GM12872 (cell line): ENCODE results near the gene RETSAT.

Experiments
- TF ChIP-seq, protein P1 (sequence below): IDR thresholded peaks from 3 replicates; pipeline ENCODE4 v1.5.1; 2011; ENCODE audit warnings: low read depth, mild to moderate bottlenecking, low read length, moderate library complexity; ENCODE audit not compliant: insufficient read depth

RETSAT gene

DNA sequence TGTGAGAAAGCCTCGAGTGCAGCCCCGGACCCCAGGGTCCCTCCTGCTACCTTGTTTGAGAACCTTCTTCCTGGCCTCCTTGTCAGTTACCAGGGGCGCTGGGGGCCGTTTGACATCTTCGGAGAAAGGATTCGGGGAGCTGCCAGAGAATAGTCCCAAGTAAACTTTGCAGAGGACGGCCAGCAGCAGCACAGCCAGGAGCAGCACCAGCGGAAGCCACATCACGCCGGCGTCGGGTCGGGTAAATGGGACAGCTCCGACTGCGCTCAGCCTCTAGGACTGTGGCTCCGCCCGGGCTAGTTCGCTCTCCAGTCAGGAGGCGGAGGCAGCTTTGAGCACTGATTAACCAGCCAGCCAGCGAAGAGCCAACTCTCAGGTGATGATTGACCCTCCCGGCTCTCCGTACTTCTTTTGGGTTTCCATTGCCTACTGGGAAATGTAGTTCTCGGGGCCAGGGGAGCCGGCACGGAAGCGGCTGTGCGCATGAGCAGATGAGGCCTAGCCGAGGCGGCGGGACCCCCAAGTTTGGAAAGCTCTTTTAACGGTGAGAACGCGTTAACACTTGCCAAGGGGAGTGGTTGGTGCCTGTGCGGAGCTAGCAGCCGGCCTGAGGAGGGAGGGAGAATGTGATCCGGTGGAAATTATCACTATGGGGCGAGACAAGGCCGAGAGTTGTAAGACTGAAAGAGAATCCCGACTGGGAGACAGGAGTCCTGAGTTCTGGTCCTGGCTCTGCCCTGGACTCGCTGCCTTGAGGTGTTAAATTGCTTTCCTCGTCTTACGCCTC lies at the start of gene RETSAT, which contains the start of gene ELMOD3:
Gene RETSAT (minus strand): TSS at position 243 of the 787 bp plus-strand sequence. CDS start 21 bp downstream, at position 222.
Gene ELMOD3 (plus strand): TSS at position 484 of the 787 bp plus-strand sequence. CDS start 2,430 bp downstream, outside the sequence.
- TF ChIP-seq, protein P1, sequence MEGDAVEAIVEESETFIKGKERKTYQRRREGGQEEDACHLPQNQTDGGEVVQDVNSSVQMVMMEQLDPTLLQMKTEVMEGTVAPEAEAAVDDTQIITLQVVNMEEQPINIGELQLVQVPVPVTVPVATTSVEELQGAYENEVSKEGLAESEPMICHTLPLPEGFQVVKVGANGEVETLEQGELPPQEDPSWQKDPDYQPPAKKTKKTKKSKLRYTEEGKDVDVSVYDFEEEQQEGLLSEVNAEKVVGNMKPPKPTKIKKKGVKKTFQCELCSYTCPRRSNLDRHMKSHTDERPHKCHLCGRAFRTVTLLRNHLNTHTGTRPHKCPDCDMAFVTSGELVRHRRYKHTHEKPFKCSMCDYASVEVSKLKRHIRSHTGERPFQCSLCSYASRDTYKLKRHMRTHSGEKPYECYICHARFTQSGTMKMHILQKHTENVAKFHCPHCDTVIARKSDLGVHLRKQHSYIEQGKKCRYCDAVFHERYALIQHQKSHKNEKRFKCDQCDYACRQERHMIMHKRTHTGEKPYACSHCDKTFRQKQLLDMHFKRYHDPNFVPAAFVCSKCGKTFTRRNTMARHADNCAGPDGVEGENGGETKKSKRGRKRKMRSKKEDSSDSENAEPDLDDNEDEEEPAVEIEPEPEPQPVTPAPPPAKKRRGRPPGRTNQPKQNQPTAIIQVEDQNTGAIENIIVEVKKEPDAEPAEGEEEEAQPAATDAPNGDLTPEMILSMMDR: no peak

DNA sequence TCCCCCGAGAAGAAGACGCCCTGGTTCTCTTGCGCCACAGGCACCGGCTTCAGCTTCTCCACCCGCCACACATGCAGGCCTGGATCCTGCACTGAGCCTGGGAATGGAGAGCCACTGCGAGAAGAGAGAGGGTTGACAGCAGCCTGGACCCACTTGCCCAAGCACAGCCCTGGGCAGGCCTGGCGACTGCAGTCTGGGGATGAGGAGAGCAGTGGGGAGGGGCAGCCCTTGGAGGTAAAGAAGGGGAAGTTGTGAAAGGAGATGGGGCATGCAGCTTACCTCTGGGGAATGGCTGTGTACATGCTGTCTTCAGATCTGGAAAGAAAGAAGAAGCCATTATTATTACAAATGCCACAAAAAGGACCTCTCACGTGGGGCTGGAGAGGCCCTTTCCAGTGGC lies 47.5 kb upstream of the RETSAT start:
- TF ChIP-seq, protein P1: no peak

DNA sequence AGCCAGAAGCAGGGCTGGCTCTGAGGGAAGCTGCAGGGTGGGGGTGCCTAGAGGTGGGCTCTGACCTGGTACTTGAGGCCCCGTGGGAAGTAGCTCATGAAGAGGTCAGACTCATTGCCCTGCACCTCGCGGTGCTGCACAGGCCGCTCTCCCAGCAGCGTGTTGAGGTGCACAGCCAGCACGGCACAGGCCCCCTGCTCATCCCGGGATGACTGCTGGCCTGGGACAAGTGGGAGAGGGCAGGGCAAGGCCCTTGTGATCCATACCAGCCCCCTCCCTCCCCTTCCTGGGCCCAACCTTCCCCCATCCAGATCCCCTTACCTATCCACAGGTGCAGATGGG lies 47.1 kb upstream of the RETSAT start:
- TF ChIP-seq, protein P1: no peak

DNA sequence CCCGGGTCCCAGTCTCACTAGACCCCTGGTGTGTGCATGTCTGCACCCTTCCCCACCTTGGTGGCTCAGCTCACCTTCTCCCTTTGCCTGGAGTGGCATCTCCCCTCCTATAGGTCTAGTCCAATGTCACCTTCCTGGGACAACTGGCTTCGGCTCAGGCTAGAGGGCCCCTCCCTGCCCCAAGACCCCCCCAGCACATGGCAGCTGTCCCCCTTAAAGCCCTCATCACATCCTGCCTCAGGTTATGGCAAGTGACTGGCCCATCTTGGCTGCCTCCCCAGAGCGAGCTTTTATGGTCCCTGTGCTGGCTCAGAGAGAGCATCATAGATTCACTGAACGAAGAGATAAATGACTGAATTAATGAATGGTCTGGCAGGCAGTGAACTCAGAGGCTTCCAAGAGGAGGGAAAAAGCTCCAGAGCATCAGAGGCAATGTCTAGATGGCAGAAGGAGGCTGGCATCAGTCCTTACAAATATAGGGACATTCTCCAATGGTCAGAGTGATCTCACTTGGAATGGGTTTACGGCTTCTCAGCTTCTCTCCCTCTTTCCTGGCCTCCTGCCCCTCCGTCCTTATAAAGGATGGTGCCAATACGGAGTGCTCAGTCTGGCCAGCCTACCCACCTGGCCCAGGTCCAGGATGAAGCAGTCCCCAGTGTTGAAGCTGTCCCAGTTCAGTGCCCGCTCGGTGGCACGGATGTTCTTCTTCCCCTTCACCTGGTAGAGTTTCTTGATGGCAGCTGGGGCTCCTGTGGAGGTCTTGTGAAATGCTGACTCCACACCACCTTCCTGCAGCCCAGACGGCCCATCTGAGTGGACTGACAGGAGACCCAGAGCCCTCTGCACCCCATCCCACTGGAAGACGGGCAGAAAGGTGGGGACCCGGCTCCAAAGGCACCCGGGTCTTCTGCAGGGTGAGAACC lies 46.5 kb upstream of the RETSAT start:
- TF ChIP-seq, protein P1: no peak

DNA sequence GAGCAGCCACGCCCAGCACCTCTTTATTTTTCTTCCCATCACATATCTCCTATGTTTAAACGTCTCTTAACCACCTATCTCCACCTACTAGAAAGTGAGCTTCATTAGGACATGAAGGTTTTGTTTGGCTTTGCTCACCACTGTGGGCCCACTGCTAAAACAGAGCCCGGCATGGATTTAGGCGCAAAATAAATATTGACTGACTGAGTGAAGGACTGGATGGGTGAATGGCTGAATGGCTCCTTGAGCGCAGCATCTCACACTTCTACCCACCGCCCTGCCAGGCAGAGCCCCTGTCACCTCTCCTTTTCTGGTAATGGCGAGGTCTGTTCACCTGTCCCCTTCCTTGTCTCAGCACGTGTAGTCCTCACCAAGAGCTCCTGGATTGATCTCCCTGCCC lies 45.7 kb upstream of the RETSAT start:
- TF ChIP-seq, protein P1: no peak

DNA sequence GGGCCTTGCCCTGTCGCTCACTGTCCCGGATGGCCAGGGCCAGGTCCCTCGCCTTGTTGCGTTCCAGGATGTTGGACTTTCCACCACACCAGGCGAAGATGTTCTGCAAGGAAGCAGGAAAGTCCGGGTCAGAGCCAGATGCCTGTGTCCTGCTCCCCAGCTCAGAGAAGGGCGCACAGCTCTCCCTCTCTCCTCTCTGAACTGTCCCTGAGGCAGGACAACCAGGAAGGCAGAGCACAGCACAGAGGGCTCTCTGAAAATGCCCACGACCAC lies 44.8 kb upstream of the RETSAT start:
- TF ChIP-seq, protein P1: no peak

DNA sequence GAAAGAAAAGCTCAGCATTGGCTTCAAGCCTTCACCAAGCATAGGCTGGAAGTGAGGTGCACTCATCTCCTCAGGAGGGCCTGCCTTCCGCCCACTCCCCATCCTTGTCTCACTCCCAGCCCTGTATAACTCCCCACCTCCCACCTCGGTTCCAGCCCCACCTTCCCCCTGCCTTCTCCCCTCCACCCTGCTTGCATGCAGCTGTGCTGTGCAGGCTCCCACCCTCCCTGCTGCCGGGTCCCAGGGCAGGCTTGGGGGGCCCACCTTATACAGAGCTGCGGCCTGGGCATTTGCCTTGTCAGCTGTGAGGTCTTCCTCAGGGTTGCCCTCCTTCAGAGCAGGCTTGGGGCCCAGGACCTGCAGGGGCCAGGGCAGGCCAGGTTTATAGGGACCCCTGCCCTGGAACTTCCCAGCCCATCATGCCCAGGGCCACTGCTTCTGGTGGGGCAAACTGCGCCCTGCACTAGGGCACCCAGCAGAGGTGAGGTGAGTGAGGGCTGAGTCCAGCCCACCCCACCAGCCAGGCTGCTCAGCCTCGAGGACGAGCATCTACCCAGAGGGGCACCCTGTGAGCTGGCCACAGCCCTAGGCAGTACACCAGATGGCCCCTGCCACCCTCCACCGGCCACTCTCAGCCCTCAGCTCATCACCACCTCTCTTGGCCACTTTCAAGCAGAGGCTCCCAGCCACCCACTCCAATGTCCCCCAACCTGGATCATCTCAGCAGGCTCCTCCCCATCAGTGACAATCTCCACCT lies 44.3 kb upstream of the RETSAT start:
- TF ChIP-seq, protein P1: no peak
